ENCODE data around the gene REV3L.

REV3L gene

GRCh38 chr6:111462770-111463391 is 20.1 kb downstream of the REV3L start:
- DNase-seq = no peak

- DNase-seq = no peak
Observed at GRCh38 chr6:111461860-111462259, 21.2 kb downstream of the REV3L start.

DNA sequence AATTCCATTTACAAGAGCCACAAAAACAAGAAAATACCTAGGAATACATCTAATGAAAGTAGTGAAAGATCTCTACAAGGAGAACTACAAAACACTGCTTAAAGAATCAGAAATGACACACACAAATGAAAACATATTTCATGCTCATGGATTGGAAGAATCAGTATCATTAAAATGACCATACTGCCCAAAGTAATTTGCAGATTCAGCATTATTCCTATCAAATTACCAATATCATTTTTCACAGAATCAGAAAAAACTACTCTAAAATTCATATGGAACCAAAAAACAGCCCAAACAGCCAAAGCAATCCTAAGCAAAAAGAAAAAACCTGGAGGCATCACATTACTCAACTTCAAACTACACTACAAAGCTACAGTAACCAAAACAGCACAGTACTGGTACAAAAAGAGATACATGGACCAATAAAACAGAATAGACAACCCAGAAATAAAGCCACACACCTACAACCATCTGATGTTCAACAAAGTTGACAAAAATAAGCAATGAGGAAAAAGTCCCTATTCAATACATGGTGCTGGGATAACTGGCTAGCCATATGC is 24.3 kb downstream of the REV3L start:
- no peak for DNase-seq

DNA sequence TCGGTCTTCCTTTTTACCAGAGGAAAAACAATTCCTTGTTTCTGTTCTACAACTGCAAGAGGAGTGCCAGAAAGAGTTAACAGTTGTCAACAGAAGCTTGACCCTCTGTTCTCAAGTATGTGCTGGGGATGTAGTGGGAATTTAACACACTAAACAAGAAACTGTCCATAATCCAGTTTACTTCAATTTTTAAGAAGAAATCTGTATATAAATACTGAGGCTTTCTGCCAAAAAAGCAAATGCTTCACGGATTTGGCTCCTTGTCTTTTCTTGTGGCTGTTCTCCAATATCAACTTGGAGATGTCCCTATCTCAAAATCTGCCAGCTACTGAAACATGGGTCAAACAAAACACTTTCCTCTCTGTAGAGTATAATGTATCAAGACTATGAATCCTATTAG is 26.8 kb downstream of the REV3L start:
- no peak for DNase-seq

GRCh38 chr6:111450636-111451035 is 32.4 kb downstream of the REV3L start:
- DNase-seq = no peak

DNA sequence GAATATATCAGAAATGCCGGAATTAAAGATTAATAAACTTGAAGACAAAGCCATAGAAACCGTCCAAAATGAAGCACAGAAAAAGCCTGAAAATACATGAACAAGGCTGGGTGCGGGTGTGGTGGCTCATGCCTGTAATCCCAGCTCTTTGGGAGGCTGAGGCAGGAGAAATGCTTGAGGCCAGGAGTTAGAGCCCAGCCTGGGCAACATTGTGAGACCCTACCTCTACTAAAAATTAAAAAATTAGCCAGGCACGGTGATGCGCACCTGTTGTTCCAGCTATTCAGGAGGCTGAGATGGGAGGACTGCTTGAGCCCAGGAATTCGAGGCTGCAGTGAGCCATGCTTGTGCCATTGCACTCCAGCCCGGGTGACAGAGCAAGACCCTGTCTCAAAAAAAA is 32.9 kb downstream of the REV3L start:
- DNase-seq = no peak

DNA sequence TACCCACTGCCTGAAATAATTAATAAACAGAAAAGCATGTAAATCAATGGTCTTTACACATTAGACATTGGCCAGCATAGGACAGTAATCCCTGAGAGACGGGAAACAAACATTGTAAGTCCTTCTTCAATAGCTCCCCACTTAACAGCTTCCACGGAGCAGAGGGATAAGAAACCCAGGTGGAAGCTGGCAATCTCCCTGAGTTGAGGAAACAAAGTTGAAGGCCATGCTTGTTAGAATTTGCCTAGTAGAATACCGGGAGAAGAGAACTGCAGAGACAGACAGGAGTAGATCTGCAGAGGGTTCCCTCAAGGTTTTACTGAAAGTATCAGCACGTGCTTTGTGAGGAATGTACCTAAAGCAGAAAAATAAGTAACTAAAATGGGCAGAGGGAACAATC is 33.9 kb downstream of the REV3L start:
- no peak for DNase-seq

DNA sequence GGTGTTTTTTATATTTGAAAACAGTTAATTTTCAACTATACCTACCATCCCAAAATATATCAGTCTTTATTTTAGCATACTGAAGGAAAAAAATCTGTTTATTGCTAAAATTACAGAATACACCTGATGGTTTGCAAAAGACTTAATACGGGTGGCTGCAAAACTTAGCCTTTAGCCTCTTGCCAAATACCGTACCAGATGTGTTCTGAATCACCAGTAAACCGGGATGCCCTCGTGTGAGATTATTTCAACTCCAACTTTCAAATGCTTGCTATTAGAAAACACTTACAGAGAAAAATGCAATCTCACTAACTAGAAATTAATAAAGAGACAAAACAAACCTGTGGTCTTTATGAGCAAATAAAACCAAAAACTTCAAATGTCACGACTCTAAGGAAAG is 36.0 kb downstream of the REV3L start:
- DNase-seq = no peak

DNA sequence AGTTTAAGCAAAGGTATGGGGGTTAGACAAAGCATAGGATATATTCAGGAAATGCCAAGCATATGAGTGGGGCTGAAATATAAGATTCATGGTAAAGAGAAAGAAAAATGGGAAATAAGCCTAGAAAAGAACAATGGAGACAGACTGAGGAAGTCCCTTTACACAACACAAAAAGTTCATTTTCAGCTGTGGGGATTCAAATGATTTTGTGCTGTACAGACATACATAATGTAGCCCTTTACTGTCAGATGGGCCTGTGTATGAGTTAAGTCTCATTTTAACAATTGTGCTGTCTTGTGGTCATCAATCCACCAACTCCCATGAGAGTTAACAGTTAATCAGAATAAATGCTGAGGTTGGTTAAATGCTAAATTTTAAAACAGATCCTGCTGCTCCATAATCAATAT is 37.2 kb downstream of the REV3L start:
- DNase-seq = no peak

GRCh38 chr6:111444794-111445193 is 38.2 kb downstream of the REV3L start:
- no peak for DNase-seq

DNA sequence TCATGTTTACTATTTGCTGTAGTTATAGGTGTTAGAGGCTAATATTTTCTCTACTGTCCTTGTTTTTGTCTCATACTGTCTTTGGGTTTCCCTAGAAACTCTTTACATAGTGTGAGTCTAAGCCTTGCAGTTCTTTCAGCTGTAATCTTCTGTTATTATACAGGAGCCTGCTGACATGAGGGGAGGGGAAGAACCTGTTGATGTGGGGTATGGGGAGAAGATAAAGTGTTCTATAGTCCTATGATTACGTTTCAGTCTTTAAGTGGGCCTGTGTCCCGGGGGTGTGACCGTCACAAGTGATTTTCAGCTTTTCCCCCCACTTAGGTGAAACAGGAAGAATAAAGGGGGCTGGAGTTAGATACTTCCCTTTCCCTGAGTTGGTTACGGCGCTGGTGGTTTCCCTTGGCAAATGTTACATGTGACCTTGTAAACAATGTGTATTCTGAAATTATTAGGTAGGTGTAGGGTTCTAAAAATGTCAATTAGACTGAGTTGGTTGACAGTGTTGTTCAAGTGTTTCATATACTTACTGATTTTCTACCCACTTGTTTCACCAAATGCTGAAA is 41.3 kb downstream of the REV3L start:
- DNase-seq = no peak

GRCh38 chr6:111439171-111439570 is 43.8 kb downstream of the REV3L start:
- no peak for DNase-seq

DNA sequence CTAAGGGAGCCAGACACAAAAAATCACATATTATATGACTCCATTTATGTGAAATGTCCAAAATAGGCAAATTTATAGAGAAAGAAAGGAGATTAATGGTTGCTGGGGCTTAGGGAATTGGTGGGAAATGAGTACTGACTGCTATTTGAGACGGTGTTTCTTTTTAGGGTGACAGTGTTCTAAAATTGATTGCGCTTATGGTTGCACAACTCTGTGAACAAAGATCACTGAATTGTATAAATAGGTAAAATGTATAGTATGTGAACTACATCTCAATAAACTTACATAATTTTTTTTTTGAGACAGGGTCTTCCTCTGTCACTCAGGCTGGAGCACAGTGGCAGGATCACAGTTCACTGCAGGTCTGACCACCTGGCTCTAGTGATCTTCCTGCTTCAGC is 45.4 kb downstream of the REV3L start:
- no peak for DNase-seq

DNA sequence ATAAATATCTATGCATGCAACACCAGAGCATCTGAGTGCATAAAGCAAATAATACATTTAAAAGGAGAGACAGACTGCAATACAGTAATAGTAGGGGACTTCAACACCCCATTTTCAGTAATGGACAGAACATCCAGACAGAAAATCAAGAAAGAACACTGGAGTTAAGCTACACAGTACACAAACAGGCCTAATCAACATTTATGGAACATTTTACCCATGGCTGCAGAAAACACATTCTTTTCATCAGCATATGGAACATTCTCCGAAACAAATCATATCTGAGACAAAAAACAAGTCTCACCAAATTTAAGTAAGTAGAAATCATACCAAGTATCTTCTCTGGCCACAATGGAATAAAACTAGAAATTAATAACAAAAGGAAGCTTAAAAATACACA is 50.5 kb downstream of the REV3L start:
- no peak for DNase-seq

- no peak for DNase-seq
Observed at GRCh38 chr6:111430605-111431376, 52.2 kb downstream of the REV3L start.

- DNase-seq = no peak
Observed at GRCh38 chr6:111429571-111429970, 53.4 kb downstream of the REV3L start.

GRCh38 chr6:111428811-111429210 is 54.2 kb downstream of the REV3L start:
- DNase-seq = no peak

- DNase-seq = no peak
Observed at GRCh38 chr6:111427341-111428116, 55.5 kb downstream of the REV3L start.

GRCh38 chr6:111423960-111424846 is 58.8 kb downstream of the REV3L start:
- DNase-seq = peak; percentile 0

- no peak for DNase-seq
Observed at GRCh38 chr6:111423055-111423633, 59.9 kb downstream of the REV3L start.

DNA sequence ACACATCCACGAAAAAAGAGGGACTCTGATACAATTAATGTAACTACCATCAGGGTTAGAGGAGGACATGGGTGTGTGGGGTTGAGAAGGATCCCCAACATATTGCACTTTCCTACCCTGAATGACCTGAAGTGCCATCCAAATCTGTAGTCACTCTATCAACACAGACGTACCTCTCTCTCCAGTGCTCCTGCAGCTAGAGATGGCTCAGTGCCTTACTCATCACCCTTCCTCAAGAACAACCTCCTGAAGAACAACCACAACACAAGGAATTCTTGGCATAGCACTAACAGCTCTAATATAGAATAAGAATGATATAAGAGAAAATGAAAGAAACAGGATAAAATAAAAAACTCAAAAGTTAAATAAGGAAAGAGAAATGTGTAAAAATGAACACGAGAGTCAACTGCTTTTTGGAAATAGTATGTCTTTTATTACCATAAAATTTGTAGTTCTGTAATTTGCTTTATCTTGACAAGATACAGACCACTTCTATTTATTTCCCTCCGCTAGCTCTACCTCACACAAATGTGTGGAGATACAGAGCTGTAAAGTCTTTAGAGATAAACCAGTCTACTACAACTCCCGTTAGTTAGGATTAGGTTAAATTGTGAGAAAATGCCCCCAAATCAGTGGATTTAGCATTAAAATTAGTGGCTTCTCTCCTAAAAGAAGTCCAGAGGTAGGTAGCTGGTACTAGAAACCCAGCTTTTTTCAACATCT is 63.9 kb downstream of the REV3L start:
- no peak for DNase-seq

All from NCI-H510A treated with DMSO at 0.1 percent for 48 hours (cell line).